ENCODE data around the gene KCNC1.

Gene KCNC1

GRCh38 chr11:17775507-17776211 lies 41.1 kb downstream of the KCNC1 start:
- no peak for DNase-seq

- no peak for DNase-seq
These were observed 41.8 kb downstream of the KCNC1 start for GRCh38 chr11:17776212-17776875.

GRCh38 chr11:17777086-17777737 lies 42.6 kb downstream of the KCNC1 start:
- no peak for DNase-seq

- DNase-seq: no peak
These were observed 43.1 kb downstream of the KCNC1 start for GRCh38 chr11:17777738-17778091.

GRCh38 chr11:17778352-17778751 lies 43.8 kb downstream of the KCNC1 start:
- no peak for DNase-seq

- no peak for DNase-seq
These were observed 44.6 kb downstream of the KCNC1 start for GRCh38 chr11:17778956-17779860.

- DNase-seq: no peak
These were observed 45.4 kb downstream of the KCNC1 start for GRCh38 chr11:17779861-17780594.

GRCh38 chr11:17780668-17781067 lies 46.1 kb downstream of the KCNC1 start:
- DNase-seq: no peak

- no peak for DNase-seq
These were observed 46.6 kb downstream of the KCNC1 start for GRCh38 chr11:17781221-17781620.

- DNase-seq: no peak
These were observed 47.0 kb downstream of the KCNC1 start for GRCh38 chr11:17781626-17782025.

- DNase-seq: no peak
These were observed 47.6 kb downstream of the KCNC1 start for GRCh38 chr11:17782145-17782544.

GRCh38 chr11:17782603-17783337 lies 48.2 kb downstream of the KCNC1 start:
- no peak for DNase-seq

GRCh38 chr11:17783878-17784277 lies 49.3 kb downstream of the KCNC1 start:
- no peak for DNase-seq

- no peak for DNase-seq
These were observed 52.4 kb downstream of the KCNC1 start for GRCh38 chr11:17786824-17787525.

GRCh38 chr11:17788084-17788483 lies 53.5 kb downstream of the KCNC1 start:
- DNase-seq: no peak

GRCh38 chr11:17790453-17790852 lies 55.9 kb downstream of the KCNC1 start:
- DNase-seq: no peak

GRCh38 chr11:17791144-17791543 lies 56.6 kb downstream of the KCNC1 start:
- no peak for DNase-seq

GRCh38 chr11:17792161-17792560 lies 57.6 kb downstream of the KCNC1 start:
- DNase-seq: no peak

GRCh38 chr11:17793642-17794170 lies 59.1 kb downstream of the KCNC1 start:
- DNase-seq: no peak

GRCh38 chr11:17794981-17795380 lies 60.4 kb downstream of the KCNC1 start:
- DNase-seq: no peak

GRCh38 chr11:17796154-17796553 lies 61.6 kb downstream of the KCNC1 start:
- DNase-seq: no peak

Measured in hematopoietic multipotent progenitor cell treated with erythropoietin and hydrocortisone succinate and interleukin-3 and kit ligand, for 4 days (in vitro differentiated cells).